H1 (cell line): Measurements from ENCODE around the gene ELAPOR2.

Experiments used
- CBX8 ChIP-seq: fragments of 300-800, 300-1000 bp; sonication (generic); IDR thresholded peaks from 2 replicates; pipeline ENCODE4 v1.7.1; 2016; ENCODE audit warnings: low read depth, low read length, borderline replicate concordance
- CHD1 ChIP-seq: IDR thresholded peaks from 2 replicates; pipeline ENCODE4 v1.6.1; 2012; ENCODE audit warnings: low read depth, low read length, improper control_type of control experiment
- EP300 ChIP-seq, 2 experiments: IDR thresholded peaks; 1 replicate in 1 of 2; 2 replicates in 1 of 2; pipeline ENCODE4 v1.6.1; 2011 to 2012; ENCODE audit warnings: low read depth in 2 of 2, low read length in 2 of 2, mild to moderate bottlenecking in 2 of 2, borderline replicate concordance in 1 of 2, inconsistent platforms in 1 of 2, moderate library complexity in 1 of 2
- RFX5 ChIP-seq: IDR thresholded peaks from 2 replicates; pipeline ENCODE4 v1.6.1; 2011; ENCODE audit warnings: low read depth, low read length, improper control_type of control experiment, borderline replicate concordance
- TF ChIP-seq, protein P1 (sequence below): IDR thresholded peaks from 2 replicates; pipeline ENCODE4 v1.6.1; 2012; ENCODE audit warnings: low read length, inconsistent platforms
- TF ChIP-seq, protein P2 (sequence below): IDR thresholded peaks from 2 replicates; pipeline ENCODE4 v1.6.1; 2012; ENCODE audit warnings: inconsistent platforms
- TF ChIP-seq, protein P3 (sequence below), 3 experiments: IDR thresholded peaks; 1 replicate in 2 of 3; 2 replicates in 1 of 3; pipeline versions ENCODE4 v1.5.1 to v1.6.1; 2011; ENCODE audit warnings: low read length in 3 of 3, mild to moderate bottlenecking in 3 of 3, inconsistent platforms in 2 of 3, low read depth in 1 of 3, moderate library complexity in 1 of 3; ENCODE audit not compliant: insufficient read depth in 1 of 3; ENCODE audit errors: control extremely low read depth in 1 of 3

- TF ChIP-seq CHD1 (no peak), RFX5 (no peak), CBX8 (no peak), EP300 (IDR thresholded peaks at IDR 0.05; ENCODE audit: borderline replicate concordance in 1 of 2, low read depth in 2 of 2, low read length in 2 of 2) (no peak)
- TF ChIP-seq, protein P1, sequence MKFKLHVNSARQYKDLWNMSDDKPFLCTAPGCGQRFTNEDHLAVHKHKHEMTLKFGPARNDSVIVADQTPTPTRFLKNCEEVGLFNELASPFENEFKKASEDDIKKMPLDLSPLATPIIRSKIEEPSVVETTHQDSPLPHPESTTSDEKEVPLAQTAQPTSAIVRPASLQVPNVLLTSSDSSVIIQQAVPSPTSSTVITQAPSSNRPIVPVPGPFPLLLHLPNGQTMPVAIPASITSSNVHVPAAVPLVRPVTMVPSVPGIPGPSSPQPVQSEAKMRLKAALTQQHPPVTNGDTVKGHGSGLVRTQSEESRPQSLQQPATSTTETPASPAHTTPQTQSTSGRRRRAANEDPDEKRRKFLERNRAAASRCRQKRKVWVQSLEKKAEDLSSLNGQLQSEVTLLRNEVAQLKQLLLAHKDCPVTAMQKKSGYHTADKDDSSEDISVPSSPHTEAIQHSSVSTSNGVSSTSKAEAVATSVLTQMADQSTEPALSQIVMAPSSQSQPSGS: no peak
- TF ChIP-seq, protein P2, sequence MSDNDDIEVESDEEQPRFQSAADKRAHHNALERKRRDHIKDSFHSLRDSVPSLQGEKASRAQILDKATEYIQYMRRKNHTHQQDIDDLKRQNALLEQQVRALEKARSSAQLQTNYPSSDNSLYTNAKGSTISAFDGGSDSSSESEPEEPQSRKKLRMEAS: no peak
- TF ChIP-seq, protein P3, sequence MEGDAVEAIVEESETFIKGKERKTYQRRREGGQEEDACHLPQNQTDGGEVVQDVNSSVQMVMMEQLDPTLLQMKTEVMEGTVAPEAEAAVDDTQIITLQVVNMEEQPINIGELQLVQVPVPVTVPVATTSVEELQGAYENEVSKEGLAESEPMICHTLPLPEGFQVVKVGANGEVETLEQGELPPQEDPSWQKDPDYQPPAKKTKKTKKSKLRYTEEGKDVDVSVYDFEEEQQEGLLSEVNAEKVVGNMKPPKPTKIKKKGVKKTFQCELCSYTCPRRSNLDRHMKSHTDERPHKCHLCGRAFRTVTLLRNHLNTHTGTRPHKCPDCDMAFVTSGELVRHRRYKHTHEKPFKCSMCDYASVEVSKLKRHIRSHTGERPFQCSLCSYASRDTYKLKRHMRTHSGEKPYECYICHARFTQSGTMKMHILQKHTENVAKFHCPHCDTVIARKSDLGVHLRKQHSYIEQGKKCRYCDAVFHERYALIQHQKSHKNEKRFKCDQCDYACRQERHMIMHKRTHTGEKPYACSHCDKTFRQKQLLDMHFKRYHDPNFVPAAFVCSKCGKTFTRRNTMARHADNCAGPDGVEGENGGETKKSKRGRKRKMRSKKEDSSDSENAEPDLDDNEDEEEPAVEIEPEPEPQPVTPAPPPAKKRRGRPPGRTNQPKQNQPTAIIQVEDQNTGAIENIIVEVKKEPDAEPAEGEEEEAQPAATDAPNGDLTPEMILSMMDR (IDR thresholded peaks at IDR 0.05; ENCODE audit: control extremely low read depth in 1 of 3, insufficient read depth in 1 of 3, low read depth in 1 of 3, low read length in 3 of 3): no peak
These were observed 759 bp upstream of the ELAPOR2 start for GRCh38 chr7:87060288-87060537.
